SH-SY5Y (cell line): ENCODE data around the gene SPATA6L.

Source experiments
- GATA2 ChIP-seq: IDR thresholded peaks from 2 replicates; pipeline ENCODE4 v1.6.1; 2011; ENCODE audit warnings: mild to moderate bottlenecking, low read depth, low read length
- GATA3 ChIP-seq: IDR thresholded peaks from 2 replicates; pipeline ENCODE4 v1.6.1; 2011; ENCODE audit warnings: low read depth, mild to moderate bottlenecking, low read length, moderate library complexity

GRCh38 chr9:4656621-4657020 is 9.7 kb downstream of the SPATA6L start:
- TF ChIP-seq GATA2: no peak
- TF ChIP-seq GATA3: no peak
